Activated CD8-positive, alpha-beta memory T cell treated with anti-CD3 and anti-CD28 coated beads for 1 hour (primary cell): ENCODE results near the gene S100A7A.

ENCODE experiments used
- DNase-seq, 2 donors: peaks; one replicate each; pipeline ENCODE4 v3.0.0-alpha.2; 2020; ENCODE audit warnings: low read depth in 1 of 2; ENCODE audit errors: extremely low read depth in 1 of 2

Gene S100A7A

GRCh38 chr1:153415850-153416570, at the start of gene S100A7A:
Gene S100A7A, plus strand, starts transcription at chr1:153416520. Its CDS starts 1,563 bp downstream, at chr1:153418083.
- DNase-seq, result no peak

DNA sequence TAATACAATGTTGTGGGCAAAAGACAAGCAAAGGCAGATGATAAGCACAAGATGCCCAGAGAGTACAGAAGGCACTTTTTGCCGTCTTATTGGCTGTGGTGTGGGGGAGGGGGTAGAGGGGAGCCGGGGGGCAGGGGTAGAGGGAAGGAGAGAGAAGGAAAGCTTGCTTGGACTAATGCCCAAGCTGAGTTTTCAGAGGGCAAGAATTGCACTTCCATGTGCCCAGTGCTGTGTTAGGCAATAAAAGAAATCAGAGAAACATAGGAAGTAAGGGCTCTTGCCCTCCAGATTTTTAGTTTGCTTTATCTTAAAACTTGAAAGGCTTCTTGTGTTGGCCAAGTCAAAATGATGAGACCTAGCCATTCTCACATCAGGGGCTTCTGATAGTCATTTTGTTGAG, 49.2 kb upstream of the S100A7A start:
- no peak for DNase-seq

DNA sequence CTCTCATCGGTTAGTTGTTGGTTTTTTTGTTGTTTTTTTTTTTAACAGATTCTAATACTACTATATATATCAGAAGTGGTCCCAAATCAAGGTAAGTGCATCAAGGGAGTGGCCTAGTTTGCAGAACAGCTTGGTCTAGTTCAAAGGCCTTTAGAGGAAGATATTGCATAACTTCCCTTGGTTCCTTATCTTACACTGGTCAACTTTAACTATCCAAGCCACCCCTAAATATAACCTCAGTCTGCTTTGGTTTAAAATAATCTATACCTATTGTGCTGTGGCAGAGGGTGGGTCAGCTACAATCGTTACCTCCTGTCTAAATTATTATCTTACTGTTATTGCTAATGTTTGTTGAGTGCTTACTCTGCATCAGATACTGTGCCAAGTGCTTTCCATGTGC, 47.8 kb upstream of the S100A7A start:
- DNase-seq, result no peak

- no peak for DNase-seq
Observed at GRCh38 chr1:153370146-153370545, 46.2 kb upstream of the S100A7A start.

- no peak for DNase-seq
Observed at GRCh38 chr1:153371231-153371630, 45.1 kb upstream of the S100A7A start.

- DNase-seq, result no peak
Observed at GRCh38 chr1:153372571-153372970, 43.7 kb upstream of the S100A7A start.

DNA sequence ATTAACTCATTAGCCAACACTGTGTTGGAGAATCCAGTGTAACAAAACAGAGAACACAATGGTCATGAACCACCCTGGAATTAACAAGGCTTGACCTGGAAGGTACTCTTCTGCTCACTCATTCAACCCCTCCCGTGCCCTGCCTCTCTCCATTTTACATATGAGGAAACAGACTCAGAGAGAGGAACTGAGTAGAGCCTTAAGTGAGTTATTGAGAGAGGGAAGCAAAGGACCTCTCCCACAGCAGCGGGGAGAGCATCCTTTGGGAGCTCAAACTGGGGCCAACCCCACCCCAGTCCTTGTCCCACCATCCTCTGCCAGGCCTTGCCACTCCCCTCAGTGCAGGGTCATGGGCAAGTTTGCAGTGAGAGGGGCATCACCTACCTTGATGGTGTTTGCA, 42.2 kb upstream of the S100A7A start:
- no peak for DNase-seq

GRCh38 chr1:153375511-153375910, 40.8 kb upstream of the S100A7A start, which contains the start of gene S100A12:
Gene S100A12, minus strand, starts transcription at chr1:153375621. Its CDS starts 1,029 bp downstream, at chr1:153374592.
- DNase-seq, result no peak

GRCh38 chr1:153379591-153379990, 36.7 kb upstream of the S100A7A start:
- no peak for DNase-seq

- DNase-seq, result no peak
Observed at GRCh38 chr1:153380711-153381110, 35.6 kb upstream of the S100A7A start.

DNA sequence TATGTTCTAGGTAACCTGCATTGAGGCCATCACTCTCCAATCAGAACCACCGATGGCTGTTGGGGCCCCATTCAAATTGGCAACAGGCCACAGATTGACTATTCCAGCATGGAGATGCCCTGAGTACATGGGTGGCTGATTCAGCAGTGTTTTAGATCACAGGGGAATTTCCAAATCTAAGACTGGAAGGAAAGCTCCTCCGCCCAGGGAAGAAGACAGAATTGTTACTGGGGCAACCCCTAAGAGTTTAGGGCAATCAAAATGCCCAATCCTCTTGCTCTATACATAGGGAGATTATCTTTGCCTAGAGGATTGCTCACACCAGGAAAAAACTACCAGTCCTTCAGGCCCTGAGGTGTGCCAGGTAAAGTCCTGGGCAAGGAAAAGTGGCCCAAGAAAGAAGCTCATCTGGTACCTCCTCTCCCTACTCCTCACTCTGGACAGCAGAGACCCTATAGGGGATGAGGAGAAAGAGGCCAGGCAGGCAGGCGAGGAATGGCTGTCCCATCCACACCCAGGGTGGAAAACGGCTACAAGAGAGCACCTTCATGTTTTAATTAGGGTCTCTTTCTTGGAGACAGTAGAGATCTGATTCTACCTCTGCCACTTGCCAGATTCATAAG, 31.3 kb upstream of the S100A7A start:
- no peak for DNase-seq

GRCh38 chr1:153386500-153386901, 29.8 kb upstream of the S100A7A start:
- no peak for DNase-seq

DNA sequence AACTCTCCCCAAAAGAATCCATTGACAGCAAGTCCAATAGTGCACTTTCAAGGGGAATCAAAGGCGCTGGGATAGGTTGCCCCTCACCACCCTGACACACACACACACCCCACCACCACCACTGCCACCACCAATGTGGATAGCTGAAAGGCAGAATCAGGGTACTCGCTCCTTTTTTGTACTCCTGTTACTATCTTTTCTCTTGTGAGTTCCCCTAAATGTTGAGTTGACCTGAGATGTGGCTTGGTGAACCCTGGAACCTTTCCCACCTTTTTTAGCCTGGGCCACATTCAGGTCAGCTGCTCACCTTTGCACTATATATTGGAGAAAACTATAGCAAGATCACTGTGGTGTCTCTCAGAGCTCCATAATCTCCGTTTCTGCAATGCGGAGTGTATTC, 29.3 kb upstream of the S100A7A start:
- DNase-seq, result no peak

DNA sequence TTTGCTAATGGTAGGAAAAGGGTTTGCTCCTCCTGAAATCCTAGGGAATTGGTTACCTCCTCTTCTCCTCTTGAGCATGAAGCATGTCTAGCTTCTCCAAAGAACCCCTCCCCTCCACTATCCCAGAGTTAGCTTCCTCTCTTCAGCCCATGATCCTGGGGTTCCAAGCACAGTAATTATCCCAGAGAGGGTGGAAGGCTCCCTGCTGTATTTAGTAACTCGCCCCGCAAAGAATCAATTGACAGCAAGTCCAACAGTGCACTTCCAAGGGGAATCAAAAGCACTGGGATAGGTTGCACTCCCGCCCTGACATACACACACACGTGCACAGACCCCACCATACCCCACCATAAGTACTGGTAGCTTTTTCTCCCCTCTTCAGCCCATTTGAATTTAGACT, 28.5 kb upstream of the S100A7A start:
- no peak for DNase-seq

- no peak for DNase-seq
Observed at GRCh38 chr1:153389401-153389800, 26.9 kb upstream of the S100A7A start.

DNA sequence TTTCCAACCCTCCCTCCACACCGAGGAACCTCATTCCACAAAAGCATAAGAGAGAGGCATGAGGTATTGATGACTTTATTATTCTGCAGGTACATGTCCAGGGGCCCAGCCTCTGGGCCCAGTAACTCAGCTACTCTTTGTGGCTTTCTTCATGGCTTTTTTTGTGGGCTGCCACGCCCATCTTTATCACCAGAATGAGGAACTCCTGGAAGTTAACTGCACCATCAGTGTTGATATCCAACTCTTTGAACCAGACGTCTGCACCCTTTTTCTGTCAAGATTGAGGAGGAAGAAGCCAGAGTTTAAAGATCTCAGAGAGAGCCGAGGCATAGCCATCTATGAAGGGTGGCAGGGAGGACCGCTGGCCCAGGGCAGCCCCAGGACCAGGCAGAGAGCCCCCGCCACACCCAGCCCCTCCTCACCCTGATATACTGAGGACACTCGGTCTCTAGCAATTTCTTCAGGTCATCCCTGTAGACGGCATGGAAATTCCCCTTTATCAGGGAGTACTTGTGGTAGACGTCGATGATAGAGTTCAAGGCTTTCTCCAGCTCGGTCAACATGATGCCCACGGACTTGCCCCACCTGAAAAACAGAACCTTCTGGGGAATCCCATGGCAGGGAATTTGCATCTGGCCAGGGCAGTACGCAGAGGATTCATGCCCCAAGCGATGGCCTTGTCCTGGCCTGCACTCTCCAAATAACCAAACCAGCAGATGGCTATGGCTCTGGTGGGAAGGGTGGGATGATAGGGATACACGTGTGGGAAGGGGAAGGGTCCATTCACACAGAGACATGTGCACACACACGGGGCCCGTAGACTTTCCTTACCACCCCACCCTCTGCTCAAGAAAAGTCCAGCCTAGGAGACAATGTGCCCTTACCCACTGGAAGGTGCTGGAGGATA, 26.1 kb upstream of the S100A7A start:
- DNase-seq, result no peak

DNA sequence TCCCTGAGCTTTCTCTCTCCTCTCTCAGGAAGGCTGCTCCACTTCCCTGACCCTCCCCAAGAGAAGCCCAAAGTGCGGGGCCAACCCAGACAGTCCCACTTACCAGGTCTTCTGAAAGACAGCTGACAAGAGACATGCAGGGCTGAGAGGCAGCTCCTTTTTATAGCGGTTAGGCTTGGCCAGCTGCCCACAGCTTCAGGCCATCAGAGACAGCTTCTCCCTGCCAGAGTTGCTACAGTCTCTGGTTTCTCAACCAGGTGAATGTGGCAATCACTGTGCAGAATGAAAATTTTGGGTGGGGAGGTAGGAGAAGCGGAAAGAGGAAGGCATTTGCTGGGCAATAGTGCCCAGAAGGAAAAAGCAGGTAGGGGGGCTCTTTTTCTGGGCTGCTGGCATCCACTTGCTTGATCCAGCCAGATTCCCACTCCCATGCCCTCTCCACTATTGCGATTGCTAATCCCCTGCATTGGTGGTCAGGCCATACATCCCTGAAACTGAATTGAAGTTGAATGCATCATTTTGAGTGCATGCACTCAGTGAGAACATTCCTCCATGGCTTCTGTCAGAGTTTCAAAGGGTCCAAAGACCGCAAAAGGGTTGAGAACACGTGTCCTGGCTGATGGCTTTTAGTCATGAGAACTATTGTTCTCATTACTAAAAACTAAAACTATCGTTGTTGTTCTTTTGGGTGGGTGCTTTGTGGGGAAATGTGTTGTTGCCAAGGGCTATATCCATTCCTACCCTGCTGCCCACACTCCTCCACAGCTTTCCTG, 25.2 kb upstream of the S100A7A start, which contains the start of gene S100A8:
Gene S100A8, minus strand, starts transcription at position 136 of the 773 bp plus-strand sequence. CDS start 538 bp downstream, outside the sequence.
- DNase-seq, result no peak

- DNase-seq, result no peak
Observed at GRCh38 chr1:153392258-153392657, 24.1 kb upstream of the S100A7A start.

DNA sequence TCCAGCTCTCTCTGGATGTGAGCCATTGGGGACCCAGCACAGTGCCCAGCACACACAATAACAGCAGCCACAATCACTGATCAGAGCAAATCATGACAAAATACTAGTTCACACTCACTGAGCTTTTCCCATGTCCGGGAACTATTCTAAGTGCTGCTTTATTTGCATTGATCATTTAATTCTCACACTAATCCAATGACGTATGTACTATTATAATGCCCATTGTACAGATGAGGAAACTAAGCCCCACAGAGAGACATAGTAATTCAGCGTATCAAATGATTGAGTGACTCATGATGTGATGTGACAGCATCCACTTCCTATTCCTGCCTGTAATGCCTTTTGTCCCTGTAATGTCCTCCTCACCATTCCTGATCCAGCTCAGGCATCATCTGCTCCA, 23.5 kb upstream of the S100A7A start:
- no peak for DNase-seq

DNA sequence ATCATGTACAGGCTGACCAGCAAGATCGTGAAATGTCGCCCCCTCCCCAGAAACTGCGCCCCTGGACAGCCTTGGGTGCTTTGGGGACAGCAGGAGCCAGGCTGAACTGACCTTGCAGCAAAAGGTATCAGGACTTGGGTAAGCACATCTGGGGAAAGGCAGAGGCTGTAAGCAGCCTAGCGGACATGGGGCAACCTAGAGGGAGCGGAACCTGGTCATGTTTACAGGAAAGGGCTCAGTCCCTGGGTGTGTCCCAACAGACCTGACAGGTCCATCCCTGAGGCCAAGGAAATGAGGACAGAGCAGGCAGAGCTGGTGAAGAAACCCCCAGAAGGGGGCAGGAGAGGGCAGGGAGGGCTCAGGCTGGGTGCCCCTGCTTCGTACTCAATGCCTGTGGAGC, 22.4 kb upstream of the S100A7A start:
- no peak for DNase-seq

- no peak for DNase-seq
Observed at GRCh38 chr1:153394391-153394790, 21.9 kb upstream of the S100A7A start.
